Measurements from ENCODE around the gene HAUS7.

- no peak for TF ChIP-seq CTCF (conservative IDR thresholded peaks at IDR 0.05; ENCODE audit: low read length)
- no peak for TF ChIP-seq EZH2phosphoT487 (IDR thresholded peaks at IDR 0.05; ENCODE audit: borderline replicate concordance)
Measured at GRCh38 chrX:153446950-153447580, 23.3 kb downstream of the HAUS7 start.

Measured in Loucy (cell line).